DMS 273 (cell line): ENCODE data around the gene MT1M.
A peak's percentile ranks its signal among the peaks of the same experiment; 100 is the strongest.
"Not testable (repeated sequence)": the region's sequence is repeated elsewhere in the genome, so short reads cannot be mapped to it uniquely, and the experiment has no call there.

ENCODE experiments used
- DNase-seq: peaks from one replicate; lab custom pipeline; 2025; ENCODE audit not compliant: unreplicated experiment; lab: John Stamatoyannopoulos, UW

The MT1M gene

DNA sequence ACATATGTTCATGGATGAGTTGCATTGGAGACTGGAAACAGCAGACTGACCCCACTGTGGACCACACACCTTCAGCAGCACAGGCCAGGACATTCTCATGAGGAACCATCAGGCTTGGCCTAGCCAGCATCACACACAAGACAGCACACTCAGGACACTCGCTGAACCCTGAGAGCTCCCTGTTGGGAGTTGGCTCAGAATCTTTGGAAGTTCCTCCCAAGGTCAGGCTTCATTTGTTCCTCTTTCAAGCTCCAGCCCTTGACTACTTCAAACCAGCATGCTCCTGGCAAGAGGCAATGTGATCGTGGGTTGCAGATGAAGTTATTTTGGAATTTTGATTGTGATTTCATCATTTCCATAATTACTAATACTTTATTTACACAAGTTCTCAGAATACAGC, 39.2 kb downstream of the MT1M start:
- not testable (repeated sequence) for DNase-seq

DNA sequence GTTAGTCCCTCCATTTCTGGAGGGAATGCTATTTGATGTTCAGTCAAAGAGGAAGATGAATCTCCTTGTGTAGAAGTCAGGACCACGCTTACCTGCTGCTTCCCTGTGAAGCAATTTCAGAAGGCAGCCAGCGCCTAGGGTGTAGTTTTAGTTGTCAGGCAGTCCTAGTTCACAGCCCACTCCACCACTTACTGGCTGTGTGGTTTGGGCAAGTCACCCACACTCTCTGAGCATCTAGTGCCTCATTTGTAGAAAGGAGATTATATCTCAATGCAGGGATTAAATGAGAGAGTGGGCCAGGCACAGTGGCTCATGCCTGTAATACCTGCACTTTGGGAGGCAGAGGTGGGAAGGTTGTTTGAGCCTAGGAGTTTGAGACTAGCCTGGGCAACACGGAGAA, 39.7 kb downstream of the MT1M start:
- not testable (repeated sequence) for DNase-seq

DNA sequence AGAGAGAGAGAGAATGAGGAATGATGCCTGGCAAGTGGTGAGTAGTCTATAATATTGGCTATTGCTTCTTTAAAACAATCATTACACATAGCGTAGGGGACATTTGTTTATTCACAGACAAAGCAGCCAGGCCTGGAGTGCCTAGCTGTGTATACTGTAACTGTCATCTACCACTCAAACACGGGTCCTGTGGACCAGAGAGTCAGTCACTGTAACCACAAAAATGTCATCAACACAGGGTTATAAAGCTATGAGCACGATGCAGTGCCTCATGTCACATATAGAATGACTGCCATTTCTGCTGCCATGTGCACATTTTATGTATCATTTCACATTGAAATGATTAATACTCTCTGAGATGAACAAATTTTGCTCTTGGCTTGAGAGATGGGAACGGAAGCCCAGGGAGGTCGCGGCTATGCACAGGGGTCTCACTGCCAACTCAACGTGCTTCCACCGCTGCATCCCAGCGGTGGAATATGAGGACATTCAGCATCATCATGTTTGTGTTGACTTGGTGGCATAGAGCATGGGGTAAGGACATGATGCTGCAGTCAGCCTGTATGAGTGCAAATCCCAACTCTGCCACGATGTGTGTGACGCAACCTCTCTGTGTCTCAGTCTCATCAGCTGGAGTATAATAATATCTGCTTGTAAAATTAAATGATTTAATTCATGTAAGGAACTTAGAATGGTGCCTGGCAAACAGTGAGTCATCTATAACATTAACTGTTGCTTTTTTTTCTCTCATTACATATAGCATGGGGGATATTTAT, 40.5 kb downstream of the MT1M start:
- DNase-seq: no peak

DNA sequence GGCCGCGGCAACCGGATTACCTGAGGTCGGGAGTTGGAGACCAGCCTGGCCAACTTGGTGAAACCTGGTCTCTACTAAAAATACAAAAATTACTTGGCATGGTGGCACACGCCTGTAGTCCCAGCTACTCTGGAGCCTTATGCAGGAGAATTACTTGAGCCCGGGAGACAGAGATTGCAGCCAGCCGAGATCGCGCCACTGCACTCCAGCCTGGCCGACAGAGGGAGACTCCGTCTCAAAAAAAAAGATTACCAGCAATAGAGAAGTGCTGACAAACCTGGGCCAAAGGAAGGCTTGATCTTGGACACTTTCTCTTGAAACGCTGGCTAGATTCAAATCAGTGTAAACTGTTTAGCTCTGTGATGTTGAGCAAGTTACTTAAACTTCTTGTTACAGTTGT, 41.5 kb downstream of the MT1M start:
- DNase-seq: peak; percentile 54

DNA sequence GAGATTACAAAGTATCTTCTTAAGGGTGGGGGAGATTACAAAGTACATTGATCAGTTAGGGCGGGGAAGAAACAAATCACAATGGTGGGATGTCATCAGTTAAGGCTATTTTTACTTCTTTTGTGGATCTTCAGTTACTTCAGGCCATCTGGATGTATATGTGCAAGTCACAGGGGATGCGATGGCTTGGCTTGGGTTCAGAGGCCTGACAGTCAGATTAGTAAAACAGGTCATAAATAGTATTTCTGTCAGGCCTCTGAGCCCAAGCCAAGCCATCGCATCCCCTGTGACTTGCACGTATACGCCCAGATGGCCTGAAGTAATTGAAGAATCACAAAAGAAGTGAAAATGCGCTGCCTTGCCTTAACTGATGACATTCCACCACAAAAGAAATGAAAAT, 42.1 kb downstream of the MT1M start:
- DNase-seq: not testable (repeated sequence)

DNA sequence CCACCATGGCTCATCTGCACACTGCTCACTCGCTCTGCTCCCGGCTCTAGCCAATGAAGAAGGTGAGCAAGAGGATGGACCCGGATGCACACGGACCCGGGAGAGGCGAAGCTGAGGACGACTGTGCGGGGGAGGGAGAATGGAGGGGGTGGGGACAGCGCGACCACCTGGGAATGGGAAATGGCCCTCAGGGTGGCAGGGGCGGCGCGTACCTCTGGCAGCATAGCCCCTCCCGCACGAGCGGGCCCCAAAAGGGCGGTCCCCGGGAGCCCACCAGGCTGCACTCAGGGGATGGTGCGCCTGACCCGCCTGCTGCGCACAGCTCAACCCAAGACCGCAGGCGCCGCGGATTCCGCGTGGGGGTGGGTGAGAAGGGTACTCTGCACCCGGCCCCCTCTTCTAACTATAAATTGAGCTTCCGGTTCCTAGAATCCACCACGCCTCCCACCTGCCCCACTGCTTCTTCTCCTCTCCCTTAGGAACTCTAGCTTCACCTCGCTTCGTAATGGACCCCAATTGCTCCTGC, 43.3 kb downstream of the MT1M start:
- no peak for DNase-seq

DNA sequence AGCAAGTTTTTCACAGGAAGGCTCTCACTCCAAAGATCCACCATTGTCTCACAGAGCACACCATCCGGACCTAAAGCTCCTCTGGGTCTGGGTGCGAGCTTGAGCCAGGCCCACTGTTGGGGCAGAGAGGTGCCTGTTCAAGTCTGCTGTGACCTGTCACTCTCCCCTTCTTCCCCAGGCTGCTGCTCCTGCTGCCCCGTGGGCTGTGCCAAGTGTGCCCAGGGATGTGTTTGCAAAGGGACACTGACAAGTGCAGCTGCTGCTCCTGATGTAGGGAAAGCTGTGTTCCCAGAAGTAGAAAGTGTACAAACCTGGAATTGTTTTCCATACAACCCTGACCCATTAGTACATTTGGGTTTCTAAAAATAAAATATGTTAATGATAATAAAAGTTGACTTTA, 45.0 kb downstream of the MT1M start:
- DNase-seq: no peak

DNA sequence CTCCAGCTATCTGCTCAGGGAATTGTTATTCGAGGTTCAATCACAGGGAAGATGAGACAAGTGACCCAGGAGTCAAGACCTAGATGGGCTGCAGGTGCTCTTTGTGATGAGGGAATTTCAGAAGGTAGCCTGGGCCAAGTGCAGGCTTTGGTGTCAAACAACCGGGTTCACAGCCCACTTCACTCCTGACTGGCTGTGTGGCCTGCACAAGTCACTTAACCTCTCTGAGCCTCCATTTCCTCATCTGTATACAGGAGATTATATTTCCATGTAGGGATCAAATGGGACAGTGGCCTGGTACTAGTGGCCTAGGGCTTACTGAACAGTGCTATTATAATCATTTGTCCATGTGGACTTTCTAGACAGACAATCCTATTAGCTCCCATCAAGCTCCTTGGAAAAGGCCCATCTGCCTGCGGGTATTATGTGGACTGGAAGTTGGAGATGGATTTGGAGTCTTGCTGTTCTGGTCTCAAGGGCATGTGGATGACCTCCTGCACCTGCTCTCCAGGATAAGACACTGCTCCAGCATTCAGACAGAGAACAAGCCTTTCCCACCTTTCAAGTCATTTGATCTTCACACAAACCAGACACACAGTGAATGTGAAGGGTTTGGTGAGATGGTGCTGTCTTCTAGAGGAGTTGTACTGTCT, 46.7 kb downstream of the MT1M start:
- no peak for DNase-seq

DNA sequence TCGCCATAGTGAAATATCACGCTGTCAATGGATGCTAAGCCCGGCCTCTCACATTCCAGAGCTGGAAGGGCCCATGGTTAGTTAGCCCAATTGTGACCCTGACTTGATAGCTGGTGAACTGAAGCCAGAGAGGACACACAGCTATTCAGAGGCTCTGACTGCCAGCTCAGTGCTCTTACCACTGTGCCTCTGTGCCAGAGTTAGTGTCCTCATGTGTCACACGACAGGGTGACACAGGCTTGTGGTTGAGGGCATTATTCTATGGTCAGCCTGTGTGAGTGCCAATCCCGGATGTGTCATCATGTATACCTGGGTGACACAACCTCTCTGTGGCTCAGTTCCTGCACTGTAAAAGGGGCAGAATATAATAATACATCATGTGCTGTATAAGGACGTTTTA, 47.4 kb downstream of the MT1M start:
- DNase-seq: no peak

DNA sequence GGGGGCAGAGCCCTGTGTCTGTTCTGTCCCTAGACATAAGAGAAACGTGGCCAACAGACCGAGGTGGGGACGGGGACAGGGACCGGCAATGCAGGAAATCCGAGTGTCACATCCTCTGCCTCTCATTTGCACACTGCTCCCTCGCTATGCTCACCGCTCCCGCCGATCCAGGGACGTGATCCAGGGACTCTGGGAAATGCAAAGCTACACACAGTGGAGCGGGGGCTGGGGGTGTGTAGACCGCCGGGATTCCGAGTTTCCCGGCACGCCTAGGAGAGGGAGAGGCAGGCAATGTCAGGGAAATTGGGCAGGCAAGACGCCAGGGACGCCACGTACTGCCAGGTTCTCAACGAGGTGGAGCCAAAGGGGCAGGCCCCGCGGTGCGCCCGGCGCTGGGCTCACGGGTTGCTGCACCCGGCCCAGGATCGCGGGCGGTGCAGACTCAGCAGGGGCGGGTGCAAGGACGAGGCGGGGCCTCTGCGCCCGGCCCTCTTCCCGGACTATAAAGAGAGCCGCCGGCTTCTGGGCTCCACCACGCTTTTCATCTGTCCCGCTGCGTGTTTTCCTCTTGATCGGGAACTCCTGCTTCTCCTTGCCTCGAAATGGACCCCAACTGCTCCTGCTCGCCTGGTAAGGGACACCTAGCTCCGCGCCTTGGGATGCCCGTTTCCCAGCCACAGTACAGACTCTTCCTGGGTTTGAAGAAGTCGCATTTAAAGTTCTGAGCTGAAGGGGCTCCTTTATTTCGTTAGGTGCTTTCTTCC, 49.7 kb downstream of the MT1M start, which contains the start of gene MT1X:
Gene MT1X, plus strand, starts transcription at position 532 of the 764 bp plus-strand sequence. Its CDS starts 71 bp downstream, at position 603.
- peak; percentile 97 for DNase-seq

DNA sequence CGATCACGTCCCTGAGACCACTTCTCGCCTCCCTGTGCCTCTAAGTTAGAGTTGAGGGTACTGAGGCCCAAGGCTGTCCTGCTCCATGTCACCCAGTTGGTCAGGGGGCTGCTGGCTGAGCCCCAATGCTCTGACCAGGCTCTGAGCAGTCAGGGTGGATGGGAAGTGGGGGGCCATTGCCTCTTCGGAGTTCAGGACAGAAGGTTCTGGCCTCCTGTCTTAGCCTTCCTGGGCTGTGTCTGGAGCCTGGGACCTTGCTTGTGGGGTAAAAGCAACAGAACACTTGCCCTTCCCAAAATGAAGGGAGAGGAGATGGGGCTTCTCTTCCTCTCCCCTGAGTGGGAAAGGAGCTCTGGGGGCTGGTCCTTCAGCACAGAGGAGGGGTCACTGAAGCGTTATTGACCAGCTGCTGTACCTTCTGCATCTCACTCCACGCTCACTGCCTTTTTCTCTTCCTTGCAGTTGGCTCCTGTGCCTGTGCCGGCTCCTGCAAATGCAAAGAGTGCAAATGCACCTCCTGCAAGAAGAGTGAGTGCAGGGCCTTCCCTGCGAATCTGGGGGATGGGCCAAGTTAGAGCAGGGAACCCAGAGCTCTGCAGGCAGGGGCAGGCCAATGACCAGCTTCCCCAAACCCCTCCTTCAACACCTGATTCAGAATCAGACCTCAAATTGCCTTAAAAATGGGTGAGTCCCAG, 50.4 kb downstream of the MT1M start:
- DNase-seq: peak; percentile 55
